GM12878 (cell line): ENCODE data around the gene CHN1. TPM values are rescaled to one million over a fixed set of nuclear protein-coding genes. Genes with fewer than 3 reads are reported as not detected.

Experiments used
- ATAC-seq: fragments of 200-7000 bp; cut with Tn5 transposase; 3 replicates; pipeline ENCODE4 v1.9.1; 2020; ENCODE audit warnings: mild to moderate bottlenecking, moderate library complexity
- BruUV-seq: library from RNA; stranded (reverse); fragments of 400-500 nt; replicated peaks from 2 replicates; lab custom pipeline; 2021; lab: Mats Ljungman, UMichigan
- CTCF ChIA-PET: fragments of 300-600 bp; sonication (Branson Sonifier 250); formaldehyde crosslinking; extraction: SDS; loops from one replicate; lab custom pipeline; 2021; ENCODE audit warnings: inconsistent platforms; lab: Yijun Ruan, JAX
- POLR2A ChIA-PET: fragments of 350-600 bp; formaldehyde crosslinking; extraction: SDS; loops from one replicate; lab custom pipeline; 2021; ENCODE audit warnings: inconsistent platforms; lab: Charles Lee
- RAD21 ChIA-PET: fragments of 300-600 bp; sonication (Branson Sonifier 250); formaldehyde crosslinking; loops from one replicate; lab custom pipeline; 2023; ENCODE audit warnings: antibody characterized with exemption; ENCODE audit not compliant: unreplicated experiment; lab: Charles Lee
- SMC1A ChIA-PET: fragments of 300-600 bp; sonication (Branson Sonifier 250); formaldehyde crosslinking; loops from one replicate; lab custom pipeline; 2023; ENCODE audit not compliant: unreplicated experiment, uncharacterized antibody; lab: Charles Lee
- DNase-seq: peaks from one replicate; pipeline ENCODE4 v3.0.0-alpha.2; 2011; ENCODE audit warnings: low read depth, low spot score
- FAIRE-seq: peaks from 3 replicates; lab custom pipeline; 2011; peaks lifted over from hg19 to GRCh38; lab: Jason Lieb, UNC
- H2AFZ ChIP-seq: 2 replicates; pipeline ENCODE4 v1.6.0; 2011; ENCODE audit warnings: low read depth, low read length, control low read depth; ENCODE audit not compliant: control insufficient read depth
- H3K27ac ChIP-seq: 2 replicates; pipeline ENCODE4 v1.5.1; 2011; ENCODE audit warnings: control low read depth; ENCODE audit not compliant: control insufficient read depth, insufficient read depth
- H3K27me3 ChIP-seq, 2 experiments: replicated peaks in 1 of 2; 2 replicates each; pipeline versions ENCODE4 v1.6.0 to v1.6.1; 2011; ENCODE audit warnings: low read length in 1 of 2; ENCODE audit not compliant: control insufficient read depth in 2 of 2, insufficient read depth in 2 of 2
- H3K36me3 ChIP-seq, 2 experiments: 2 replicates each; pipeline ENCODE4 v1.5.1; 2011; ENCODE audit warnings: low read length in 1 of 2; ENCODE audit not compliant: control insufficient read depth in 2 of 2, insufficient read depth in 2 of 2
- H3K4me1 ChIP-seq: 2 replicates; pipeline ENCODE4 v1.6.1; 2011; ENCODE audit warnings: mild to moderate bottlenecking, low read length, moderate library complexity, mixed read lengths; ENCODE audit not compliant: control insufficient read depth, insufficient read depth
- H3K4me2 ChIP-seq: 2 replicates; pipeline ENCODE4 v1.6.0; 2011; ENCODE audit warnings: control low read depth; ENCODE audit not compliant: control insufficient read depth, insufficient read depth
- H3K4me3 ChIP-seq: fragments of 200-600 bp; sonication (generic); 2 replicates; pipeline ENCODE4 v1.5.1; 2016
- H3K79me2 ChIP-seq: 2 replicates; pipeline ENCODE4 v1.6.0; 2011; ENCODE audit warnings: low read length; ENCODE audit not compliant: control insufficient read depth, insufficient read depth
- H3K9ac ChIP-seq: 2 replicates; pipeline ENCODE4 v1.8.0; 2011; ENCODE audit warnings: low read length, control low read depth, mixed read lengths; ENCODE audit not compliant: control insufficient read depth, insufficient read depth
- H3K9me3 ChIP-seq: replicated peaks from 3 replicates; pipeline ENCODE4 v1.5.1; 2011; ENCODE audit warnings: mild to moderate bottlenecking, low read length; ENCODE audit not compliant: control insufficient read depth, insufficient read depth
- H4K20me1 ChIP-seq: 2 replicates; pipeline ENCODE4 v1.6.0; 2011; ENCODE audit not compliant: control insufficient read depth, insufficient read depth
- ATF2 ChIP-seq: IDR thresholded peaks from 2 replicates; pipeline ENCODE4 v1.6.1; 2012; ENCODE audit warnings: low read length, inconsistent platforms
- ATF7 ChIP-seq: fragments of 450-650 bp; IDR thresholded peaks from 2 replicates; pipeline ENCODE4 v1.6.1; 2016; ENCODE audit warnings: low read depth, mild to moderate bottlenecking
- DPF2 ChIP-seq: fragments of 450-650 bp; IDR thresholded peaks from 2 replicates; pipeline ENCODE4 v1.6.1; 2017; ENCODE audit warnings: mild to moderate bottlenecking
- E4F1 ChIP-seq: fragments of 450-650 bp; IDR thresholded peaks from 2 replicates; pipeline ENCODE4 v1.6.1; 2018; ENCODE audit warnings: borderline replicate concordance, mild to moderate bottlenecking; ENCODE audit not compliant: partially characterized antibody
- EGR1 ChIP-seq, 2 experiments: IDR thresholded peaks; 1 replicate in 1 of 2; 2 replicates in 1 of 2; pipeline ENCODE4 v1.6.1; 2011 to 2012; ENCODE audit warnings: low read depth in 2 of 2, low read length in 2 of 2, borderline replicate concordance in 1 of 2, mild to moderate bottlenecking in 1 of 2, moderate library complexity in 1 of 2
- ESRRA ChIP-seq: IDR thresholded peaks from 2 replicates; pipeline ENCODE4 v1.6.1; 2012; ENCODE audit warnings: mild to moderate bottlenecking, low read length, improper control_type of control experiment
- GATAD2B ChIP-seq: fragments of 450-650 bp; conservative IDR thresholded peaks from 2 replicates; pipeline ENCODE4 v1.6.1; 2017; ENCODE audit warnings: low read depth, mild to moderate bottlenecking, moderate library complexity
- HSF1 ChIP-seq: fragments of 150-350 bp; IDR thresholded peaks from 2 replicates; pipeline ENCODE4 v1.6.1; 2014; ENCODE audit warnings: mild to moderate bottlenecking, low read depth, low read length
- MEF2A ChIP-seq: IDR thresholded peaks from 2 replicates; pipeline ENCODE4 v1.6.1; 2011; ENCODE audit warnings: low read depth, mild to moderate bottlenecking, low read length, moderate library complexity; ENCODE audit not compliant: insufficient read depth
- NR2C1 ChIP-seq: fragments of 450-650 bp; IDR thresholded peaks from 2 replicates; pipeline ENCODE4 v1.6.1; 2017; ENCODE audit warnings: antibody characterized with exemption, mild to moderate bottlenecking, moderate library complexity
- RELA ChIP-seq: fragments of 450-650 bp; IDR thresholded peaks from 2 replicates; pipeline ENCODE4 v1.8.0; 2014; ENCODE audit warnings: borderline replicate concordance; ENCODE audit not compliant: partially characterized antibody
- SIN3A ChIP-seq: IDR thresholded peaks from 2 replicates; pipeline ENCODE4 v1.6.1; 2012; ENCODE audit warnings: low read depth, low read length, improper control_type of control experiment
- WRNIP1 ChIP-seq: IDR thresholded peaks from 2 replicates; pipeline ENCODE4 v1.6.1; 2011; ENCODE audit warnings: low read depth, low read length, improper control_type of control experiment, borderline replicate concordance
- ZBTB4 ChIP-seq: fragments of 450-650 bp; formaldehyde crosslinking; IDR thresholded peaks from 2 replicates; pipeline ENCODE4 v1.4.0; 2022; ENCODE audit warnings: mild to moderate bottlenecking, moderate library complexity
- ZNF217 ChIP-seq: fragments of 450-650 bp; IDR thresholded peaks from 2 replicates; pipeline ENCODE4 v1.6.1; 2017; ENCODE audit warnings: antibody characterized with exemption, mild to moderate bottlenecking
- in situ Hi-C: fragments of 300-500 bp; cut with MboI; formaldehyde crosslinking; loops from 9 replicates; pipeline ENCODE4 v1.14.3; 2018; ENCODE audit warnings: mixed read lengths
- intact Hi-C: fragments of 100-400 bp; cut with micrococcal nuclease; formaldehyde crosslinking; loops from one replicate; pipeline ENCODE4 v1.14.2; 2022; ENCODE audit not compliant: unreplicated experiment
- polyA plus RNA-seq, 11 experiments: library from polyadenylated mRNA; depleted of rRNA in 4 of 11; unstranded in 6 of 11; stranded (reverse) in 5 of 11; fragments of >200 nt; fragmentation: Nextera tagmentation in 4 of 11; fragmentation: Illumina TruSeq in 1 of 11; extraction: Ambion mirVana in 4 of 11; extraction: Trizol in 1 of 11; gene quantifications; 1 replicate in 1 of 11; 2 replicates in 10 of 11; pipeline versions ENCODE4 v1.2.1 to v1.2.3, GENCODE V29; 2011 to 2016; ENCODE audit warnings: inconsistent platforms in 2 of 11, missing spikeins in 2 of 11, low read depth in 1 of 11
- total RNA-seq, 4 experiments: library from RNA; depleted of rRNA in 3 of 4; stranded (reverse); fragments of >200 nt in 3 of 4; fragmentation: Illumina TruSeq in 1 of 4; extraction: Trizol in 1 of 4; gene quantifications; 2 replicates each; pipeline versions ENCODE4 v1.2.1 to v1.2.3, GENCODE V29; 2013 to 2021

Gene CHN1
- total and polyA plus RNA-seq, 10 of the 15 experiments (the other 5 are each of a cell fraction or from before 2014, with no cell fraction given) = 0.18 to 0.92 (median 0.53) TPM; not detected in 1

- TF ChIP-seq E4F1 (no peak), GATAD2B (no peak), DPF2 (no peak), HSF1 (no peak), SIN3A (no peak), ZNF217 (no peak)
Observed at GRCh38 chr2:174762464-174762863, 242.7 kb downstream of the CHN1 start (continued).

- BruUV-seq = no TSS peak
- no peak for ATAC-seq
- Histone ChIP-seq H3K4me1 (peaks cover 5% of the 10 kb centered on the region), H3K4me2 (no peak overlapping the region), H3K36me3 (no peaks in the 10 kb centered on the region), H3K4me3 (no peak overlapping the region), H3K27me3 (no peaks in the 10 kb centered on the region), H4K20me1 (no peaks in the 10 kb centered on the region), H3K9me3 (no peaks in the 10 kb centered on the region), H3K79me2 (no peaks in the 10 kb centered on the region), H3K27ac (no peak overlapping the region), H3K9ac (no peak overlapping the region), H2AFZ (no peak overlapping the region)
- RAD21 ChIA-PET = no interaction called here
- CTCF ChIA-PET = interaction anchor here (6.4 kb wide), 1 partner anchor 12 kb away, joined by 43 read pairs; no protein-coding TSS in a partner anchor
- intact Hi-C loops = no loop called here
- in situ Hi-C loops = no loop called here
- SMC1A ChIA-PET = interaction anchor here (1.2 to 2.8 kb wide), 3 partner anchors 10 to 61 kb away, joined by 3 to 9 read pairs (median 9); no protein-coding TSS in a partner anchor
- no peak for DNase-seq
- FAIRE-seq = no peak
- POLR2A ChIA-PET = interaction anchor here (0.9 to 1.6 kb wide), 2 partner anchors 11 to 13 kb away, joined by 4 read pairs; no protein-coding TSS in a partner anchor
- TF ChIP-seq ESRRA (no peak), EGR1 (IDR thresholded peaks at IDR 0.05; ENCODE audit: borderline replicate concordance in 1 of 2, low read depth in 2 of 2, low read length in 2 of 2) (no peak), ZBTB4 (CRISPR knock-in tag) (no peak), WRNIP1 (no peak), ATF2 (no peak), NR2C1 (no peak), ATF7 (no peak), MEF2A (no peak), DPF2 (no peak), RELA (no peak)
Observed at GRCh38 chr2:174761837-174762236, 243.3 kb downstream of the CHN1 start.
